HEK293 (cell line): ENCODE measurements around the gene CXCL17.
A peak's percentile ranks its signal among the peaks of the same experiment; 100 is the strongest.

Source experiments
- CTCF ChIA-PET: fragments of 350-600 bp; formaldehyde crosslinking; extraction: SDS; loops from one replicate; lab custom pipeline; 2021; ENCODE audit warnings: antibody characterized with exemption; lab: Yijun Ruan, JAX
- POLR2A ChIA-PET: fragments of 300-600 bp; formaldehyde crosslinking; extraction: SDS; loops from one replicate; lab custom pipeline; 2020; ENCODE audit warnings: antibody characterized with exemption, inconsistent platforms; lab: Yijun Ruan, JAX
- H3K27ac ChIP-seq: fragments of 200-500 bp; sonication (Bioruptor generic); 2 replicates; pipeline ENCODE4 v1.5.1; 2014; ENCODE audit warnings: low read depth, low read length, control low read depth, inconsistent platforms; ENCODE audit errors: extremely low read depth
- H3K36me3 ChIP-seq, 2 experiments: fragments of 200-500 bp in 1 of 2; sonication (Bioruptor generic) in 1 of 2; 1 replicate in 1 of 2; 2 replicates in 1 of 2; pipeline ENCODE4 v1.5.1; 2014 to 2017; ENCODE audit warnings: inconsistent platforms in 2 of 2, low read length in 2 of 2; ENCODE audit not compliant: control insufficient read depth in 2 of 2, insufficient read depth in 1 of 2
- H3K4me1 ChIP-seq: fragments of 200-500 bp; sonication (Bioruptor generic); 2 replicates; pipeline ENCODE4 v1.5.1; 2014; ENCODE audit warnings: mild to moderate bottlenecking, low read length, inconsistent platforms; ENCODE audit not compliant: control insufficient read depth, insufficient read depth
- H3K4me3 ChIP-seq: 2 replicates; pipeline ENCODE4 v1.5.1; 2011; ENCODE audit warnings: low read depth, mild to moderate bottlenecking, control low read depth, low read length, moderate library complexity
- H3K9me3 ChIP-seq: fragments of 200-500 bp; sonication (Bioruptor generic); 2 replicates; pipeline ENCODE4 v1.5.1; 2014; ENCODE audit warnings: low read depth, low read length, inconsistent platforms; ENCODE audit not compliant: control insufficient read depth, insufficient read depth
- GLIS1 ChIP-seq: fragments of 450-650 bp; formaldehyde crosslinking; IDR thresholded peaks from 2 replicates; pipeline ENCODE4 v1.5.1; 2016; ENCODE audit warnings: missing biosample characterization, missing genetic modification characterization
- PBX3 ChIP-seq: sonication (generic); formaldehyde crosslinking; IDR thresholded peaks from 2 replicates; pipeline ENCODE4 v1.8.1; 2022; ENCODE audit warnings: mild to moderate bottlenecking, moderate library complexity, missing genetic modification reagents
- PRDM10 ChIP-seq: fragments of 450-650 bp; formaldehyde crosslinking; IDR thresholded peaks from 2 replicates; pipeline ENCODE4 v1.5.1; 2016; ENCODE audit warnings: missing biosample characterization, missing genetic modification characterization
- PRDM6 ChIP-seq: fragments of 450-650 bp; formaldehyde crosslinking; IDR thresholded peaks from 2 replicates; pipeline ENCODE4 v1.5.1; 2017; ENCODE audit warnings: missing biosample characterization, missing genetic modification characterization
- ZBTB8A ChIP-seq: fragments of 450-650 bp; formaldehyde crosslinking; IDR thresholded peaks from 2 replicates; pipeline ENCODE4 v1.5.1; 2016; ENCODE audit warnings: missing biosample characterization, missing genetic modification characterization
- ZFHX2 ChIP-seq: fragments of 450-650 bp; formaldehyde crosslinking; conservative IDR thresholded peaks from 2 replicates; pipeline ENCODE4 v1.5.1; 2016; ENCODE audit warnings: missing biosample characterization, missing genetic modification characterization
- ZFP69B ChIP-seq: fragments of 450-650 bp; formaldehyde crosslinking; IDR thresholded peaks from 2 replicates; pipeline ENCODE4 v1.5.1; 2016; ENCODE audit warnings: missing biosample characterization, missing genetic modification characterization
- ZIC2 ChIP-seq: fragments of 450-650 bp; formaldehyde crosslinking; IDR thresholded peaks from 2 replicates; pipeline ENCODE4 v1.5.1; 2016; ENCODE audit warnings: missing biosample characterization, missing genetic modification characterization
- ZNF133 ChIP-seq: fragments of 450-650 bp; formaldehyde crosslinking; IDR thresholded peaks from 2 replicates; pipeline ENCODE4 v1.5.1; 2016; ENCODE audit warnings: missing biosample characterization, missing genetic modification characterization
- ZNF214 ChIP-seq: fragments of 450-650 bp; formaldehyde crosslinking; IDR thresholded peaks from 2 replicates; pipeline ENCODE4 v1.5.1; 2017; ENCODE audit warnings: missing biosample characterization, mild to moderate bottlenecking, missing genetic modification characterization, borderline replicate concordance
- ZNF221 ChIP-seq: fragments of 450-650 bp; formaldehyde crosslinking; IDR thresholded peaks from 2 replicates; pipeline ENCODE4 v1.5.1; 2017; ENCODE audit warnings: missing biosample characterization, missing genetic modification characterization, borderline replicate concordance
- ZNF354C ChIP-seq: fragments of 450-650 bp; formaldehyde crosslinking; IDR thresholded peaks from 2 replicates; pipeline ENCODE4 v1.5.1; 2016; ENCODE audit warnings: missing biosample characterization, missing genetic modification characterization, low read depth, borderline replicate concordance
- ZNF521 ChIP-seq: fragments of 450-650 bp; formaldehyde crosslinking; IDR thresholded peaks from 2 replicates; pipeline ENCODE4 v1.5.1; 2017; ENCODE audit warnings: missing biosample characterization, mild to moderate bottlenecking, missing genetic modification characterization
- ZNF529 ChIP-seq: fragments of 450-650 bp; formaldehyde crosslinking; IDR thresholded peaks from 2 replicates; pipeline ENCODE4 v1.5.1; 2017; ENCODE audit warnings: missing genetic modification characterization, missing biosample characterization; ENCODE audit not compliant: insufficient replicate concordance
- ZNF600 ChIP-seq: fragments of 450-650 bp; formaldehyde crosslinking; IDR thresholded peaks from 2 replicates; pipeline ENCODE4 v1.5.1; 2016; ENCODE audit warnings: missing biosample characterization, missing genetic modification characterization
- ZNF792 ChIP-seq: fragments of 450-650 bp; formaldehyde crosslinking; IDR thresholded peaks from 2 replicates; pipeline ENCODE4 v1.5.1; 2016; ENCODE audit warnings: missing biosample characterization, missing genetic modification characterization
- ZNF843 ChIP-seq: fragments of 450-650 bp; formaldehyde crosslinking; IDR thresholded peaks from 2 replicates; pipeline ENCODE4 v1.5.1; 2016; ENCODE audit warnings: missing biosample characterization, missing genetic modification characterization

CXCL17 gene

GRCh38 chr19:42422901-42423461 is 19.8 kb downstream of the CXCL17 start:
- no peaks in the 10 kb centered on the region for H3K9me3 ChIP-seq
- H3K27ac ChIP-seq: peak overlapping the region; percentile 57; the same call in 1 of the 2 replicates
- CTCF ChIA-PET: interaction anchor here (0.6 to 11.4 kb wide), 6 partner anchors 11 to 215 kb away, joined by 3 to 90 read pairs (median 4); partner anchors contain the start of gene CXCL17
- peak overlapping the region; percentile 44 for H3K4me3 ChIP-seq
- H3K4me1 ChIP-seq: peaks cover 3% of the 10 kb centered on the region; the same call in 1 of the 2 replicates
- POLR2A ChIA-PET: interaction anchor here (0.7 to 1.2 kb wide), 8 partner anchors 11 to 347 kb away, joined by 3 to 5 read pairs (median 4); partner anchors contain the start of gene ZNF574
- no peak for TF ChIP-seq PRDM6
- TF ChIP-seq ZNF600 (tag by site-specific recombination): 0 out of 2 replicates have a peak, but pooled peaks have one; percentile 17
- no peak for TF ChIP-seq ZNF521
- TF ChIP-seq PRDM10 (tag by site-specific recombination): peak; percentile 87
- TF ChIP-seq ZNF221: no peak
- no peaks in the 10 kb centered on the region for H3K36me3 ChIP-seq

GRCh38 chr19:42422092-42422900 is 20.4 kb downstream of the CXCL17 start:
- Histone ChIP-seq H3K4me3 (no peak overlapping the region), H3K27ac (no peak overlapping the region; the same call in 1 of the 2 replicates), H3K9me3 (no peaks in the 10 kb centered on the region), H3K36me3 (no peaks in the 10 kb centered on the region), H3K4me1 (peaks cover 3% of the 10 kb centered on the region; the same call in 1 of the 2 replicates)
- CTCF ChIA-PET: interaction anchor here (0.6 to 11.4 kb wide), 5 partner anchors 13 to 236 kb away, joined by 3 to 98 read pairs (median 4); partner anchors contain the start of gene CXCL17
- TF ChIP-seq ZNF133 (tag by site-specific recombination): no peak
- TF ChIP-seq GLIS1 (tag by site-specific recombination): no peak
- TF ChIP-seq ZNF354C (tag by site-specific recombination): no peak
- TF ChIP-seq PBX3 (CRISPR knock-in tag): no peak
- no peak for TF ChIP-seq ZNF843
- 0 out of 2 replicates have a peak, but pooled peaks have one; percentile 13 for TF ChIP-seq ZIC2 (tag by site-specific recombination)
- peak; percentile 31; the same call in 1 of the 2 replicates for TF ChIP-seq ZFHX2 (tag by site-specific recombination)
- no peak for TF ChIP-seq ZNF529 (tag by site-specific recombination)
- TF ChIP-seq ZBTB8A: 0 out of 2 replicates have a peak, but pooled peaks have one; percentile 28
- no peak for TF ChIP-seq ZNF214
- TF ChIP-seq ZNF792 (tag by site-specific recombination): no peak
- TF ChIP-seq ZFP69B: no peak
- POLR2A ChIA-PET: interaction anchor here (1.0 kb wide), 1 partner anchor 14 kb away, joined by 3 read pairs; no protein-coding TSS in a partner anchor
